Progenitor cell of endocrine pancreas (in vitro differentiated cells): ENCODE measurements around the gene IGSF9B. TPM values are rescaled to one million over a fixed set of nuclear protein-coding genes. Genes with fewer than 3 reads are reported as not detected.

Experiments used
- DNase-seq: peaks from one replicate; pipeline ENCODE4 v3.0.0; 2021; ENCODE audit warnings: low spot score; ENCODE audit not compliant: unreplicated experiment
- H3K27ac Mint-ChIP-seq: 2 replicates; pipeline ENCODE4 v1.8.0; 2021; ENCODE audit warnings: mild to moderate bottlenecking, moderate library complexity, mixed read lengths
- H3K27me3 Mint-ChIP-seq: 2 replicates; pipeline ENCODE4 v1.8.0; 2021; ENCODE audit warnings: mixed read lengths
- H3K36me3 Mint-ChIP-seq: 2 replicates; pipeline ENCODE4 v1.8.0; 2022; ENCODE audit warnings: mixed read lengths; ENCODE audit not compliant: insufficient read depth
- H3K4me1 Mint-ChIP-seq: 2 replicates; pipeline ENCODE4 v1.8.0; 2021; ENCODE audit warnings: low read depth, mixed read lengths
- H3K4me3 Mint-ChIP-seq: 2 replicates; pipeline ENCODE4 v1.8.0; 2021; ENCODE audit warnings: low read depth, mild to moderate bottlenecking, moderate library complexity, mixed read lengths
- H3K9me3 Mint-ChIP-seq: 2 replicates; pipeline ENCODE4 v1.8.0; 2021; ENCODE audit warnings: low read depth, mixed read lengths
- total RNA-seq: library from RNA; stranded (reverse); gene quantifications from 2 replicates; pipeline ENCODE4 v1.2.1, GENCODE V29; 2021
- TF ChIP-seq, protein P1 (sequence below): fragments of 200-600 bp; sonication (generic); IDR thresholded peaks from one replicate; pipeline ENCODE4 v1.5.0; 2021; ENCODE audit warnings: antibody characterized with exemption, mild to moderate bottlenecking; ENCODE audit not compliant: unreplicated experiment

Gene IGSF9B
- total RNA-seq, 1 donor from 2014 or later, result 7.8 TPM

DNA sequence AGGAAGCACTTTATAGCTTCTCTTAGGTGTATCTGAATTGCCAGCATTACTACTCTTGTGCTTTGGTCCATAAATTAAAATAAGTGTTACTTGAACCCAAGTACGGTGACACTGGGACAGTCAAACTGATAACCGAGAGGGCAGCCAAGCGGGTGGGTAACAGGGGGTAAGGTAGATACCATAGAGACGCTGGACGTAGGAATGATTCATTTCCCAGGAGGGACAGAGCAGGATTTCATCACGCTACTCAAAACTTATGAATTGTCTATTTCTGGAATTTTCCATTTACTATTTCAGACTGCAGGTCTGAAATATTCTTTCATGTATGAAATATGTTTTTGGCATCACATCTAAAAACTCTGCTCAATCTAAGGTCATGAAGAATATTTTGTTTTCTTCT is 96.6 kb downstream of the IGSF9B start:
- Mint-ChIP-seq H3K36me3 (no peaks in the 10 kb centered on the region), H3K4me3 (no peak overlapping the region), H3K27ac (no peak overlapping the region), H3K27me3 (no peaks in the 10 kb centered on the region), H3K9me3 (no peaks in the 10 kb centered on the region), H3K4me1 (peaks cover 2% of the 10 kb centered on the region)
- DNase-seq, result no peak
- TF ChIP-seq, protein P1, sequence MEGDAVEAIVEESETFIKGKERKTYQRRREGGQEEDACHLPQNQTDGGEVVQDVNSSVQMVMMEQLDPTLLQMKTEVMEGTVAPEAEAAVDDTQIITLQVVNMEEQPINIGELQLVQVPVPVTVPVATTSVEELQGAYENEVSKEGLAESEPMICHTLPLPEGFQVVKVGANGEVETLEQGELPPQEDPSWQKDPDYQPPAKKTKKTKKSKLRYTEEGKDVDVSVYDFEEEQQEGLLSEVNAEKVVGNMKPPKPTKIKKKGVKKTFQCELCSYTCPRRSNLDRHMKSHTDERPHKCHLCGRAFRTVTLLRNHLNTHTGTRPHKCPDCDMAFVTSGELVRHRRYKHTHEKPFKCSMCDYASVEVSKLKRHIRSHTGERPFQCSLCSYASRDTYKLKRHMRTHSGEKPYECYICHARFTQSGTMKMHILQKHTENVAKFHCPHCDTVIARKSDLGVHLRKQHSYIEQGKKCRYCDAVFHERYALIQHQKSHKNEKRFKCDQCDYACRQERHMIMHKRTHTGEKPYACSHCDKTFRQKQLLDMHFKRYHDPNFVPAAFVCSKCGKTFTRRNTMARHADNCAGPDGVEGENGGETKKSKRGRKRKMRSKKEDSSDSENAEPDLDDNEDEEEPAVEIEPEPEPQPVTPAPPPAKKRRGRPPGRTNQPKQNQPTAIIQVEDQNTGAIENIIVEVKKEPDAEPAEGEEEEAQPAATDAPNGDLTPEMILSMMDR, result no peak

Other genes with a start within 250 kb of the IGSF9B start
- not detected in 2 replicates for gene SPATA19, start 111.5 kb downstream of the IGSF9B start, total RNA-seq
- gene JAM3, start 112.1 kb upstream of the IGSF9B start, total RNA-seq, result 37.0 and 37.6 TPM in 2 replicates